Measurements from ENCODE around the gene DAGLA. TPM values are rescaled to one million over a fixed set of nuclear protein-coding genes. Genes with fewer than 3 reads are reported as not detected.

The DAGLA gene
- total and polyA plus RNA-seq, 2 of the 13 experiments (the other 11 are each of a cell fraction or from before 2014, with no cell fraction given), result 2.6 to 3.9 TPM

DNA sequence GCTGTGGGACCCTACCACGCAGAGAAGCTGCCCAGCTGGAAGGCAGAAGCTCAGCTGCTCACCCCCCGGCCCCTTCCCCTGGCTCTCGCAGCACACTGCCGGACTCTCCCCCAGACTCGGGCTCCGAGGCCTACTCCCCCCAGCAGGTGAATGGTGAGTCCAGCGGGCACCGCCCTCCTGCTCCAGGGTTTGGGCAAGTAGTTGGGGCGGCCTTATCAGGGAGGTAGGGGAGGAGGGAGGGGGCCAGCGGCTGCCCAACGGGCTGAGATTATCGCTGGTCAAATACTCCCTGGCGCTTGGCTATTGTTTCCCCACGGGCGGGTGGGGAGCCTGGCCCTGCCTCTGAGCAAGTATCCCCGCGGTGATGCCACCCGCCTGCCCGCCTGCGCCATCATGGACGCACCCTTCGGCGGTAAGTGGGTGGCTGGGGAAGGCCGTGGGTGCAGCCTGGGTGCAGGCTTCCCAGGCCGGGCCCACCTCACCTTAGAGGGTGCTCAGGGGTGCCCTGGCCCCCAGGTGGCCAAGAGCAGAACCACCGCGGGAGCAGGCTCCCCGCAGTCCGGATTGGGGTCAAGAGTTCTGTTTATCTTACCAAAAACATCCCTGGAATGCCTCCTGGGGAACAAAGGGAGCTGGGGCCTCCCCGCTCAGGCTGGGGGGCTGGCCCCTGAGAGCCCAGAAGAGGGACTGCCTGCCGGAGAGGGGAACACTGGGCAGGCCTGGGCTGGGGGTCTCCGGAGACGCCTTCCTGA is 89.2 kb downstream of the DAGLA start (continued):
- TF ChIP-seq ZNF713 (CRISPR knock-in tag; IDR thresholded peaks at IDR 0.05) (no peak), ZNF770 (CRISPR knock-in tag; IDR thresholded peaks at IDR 0.05) (peak; percentile 42; the same call in 1 of the 2 replicates), SIN3B (IDR thresholded peaks at IDR 0.05; ENCODE audit: low read length) (no peak), ZBTB7A (CRISPR knock-in tag; IDR thresholded peaks at IDR 0.05) (peak; percentile 70; the same call in 1 of the 2 replicates), RXRA (CRISPR knock-in tag; IDR thresholded peaks at IDR 0.05) (peak; percentile 95), SIX4 (CRISPR knock-in tag; IDR thresholded peaks at IDR 0.05) (peak; percentile 15; the same call in 1 of the 2 replicates), ATF2 (CRISPR knock-in tag; IDR thresholded peaks at IDR 0.05) (no peak), AGO2 (optimal IDR thresholded peaks at IDR 0.05; ENCODE audit: low read depth, low read length) (peak; percentile 72), SNAI1 (CRISPR knock-in tag; IDR thresholded peaks at IDR 0.05; ENCODE audit: borderline replicate concordance) (peak; percentile 55; the same call in 1 of the 2 replicates), U2AF1 (optimal IDR thresholded peaks at IDR 0.05; ENCODE audit: low read depth, low read length) (peak; percentile 35), ZNF670 (CRISPR knock-in tag; IDR thresholded peaks at IDR 0.05; ENCODE audit: borderline replicate concordance) (no peak), PHF20 (CRISPR knock-in tag; IDR thresholded peaks at IDR 0.05) (0 out of 2 replicates have a peak, but pooled peaks have one; percentile 36), ZNF619 (CRISPR knock-in tag; IDR thresholded peaks at IDR 0.05) (no peak), ZNF629 (CRISPR knock-in tag; conservative IDR thresholded peaks at IDR 0.05) (no peak), TGIF2 (CRISPR knock-in tag; IDR thresholded peaks at IDR 0.05) (no peak), GTF3A (CRISPR knock-in tag; conservative IDR thresholded peaks at IDR 0.05) (no peak), ZNF766 (CRISPR knock-in tag; IDR thresholded peaks at IDR 0.05; ENCODE audit: borderline replicate concordance) (no peak), DMAP1 (CRISPR knock-in tag; IDR thresholded peaks at IDR 0.05) (no peak; the same call in 1 of the 2 replicates), TBX3 (IDR thresholded peaks at IDR 0.05; ENCODE audit: borderline replicate concordance) (no peak), ZFP36L1 (CRISPR knock-in tag; IDR thresholded peaks at IDR 0.05) (no peak)
- TF ChIP-seq, protein P1, sequence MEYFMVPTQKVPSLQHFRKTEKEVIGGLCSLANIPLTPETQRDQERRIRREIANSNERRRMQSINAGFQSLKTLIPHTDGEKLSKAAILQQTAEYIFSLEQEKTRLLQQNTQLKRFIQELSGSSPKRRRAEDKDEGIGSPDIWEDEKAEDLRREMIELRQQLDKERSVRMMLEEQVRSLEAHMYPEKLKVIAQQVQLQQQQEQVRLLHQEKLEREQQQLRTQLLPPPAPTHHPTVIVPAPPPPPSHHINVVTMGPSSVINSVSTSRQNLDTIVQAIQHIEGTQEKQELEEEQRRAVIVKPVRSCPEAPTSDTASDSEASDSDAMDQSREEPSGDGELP (IDR thresholded peaks at IDR 0.05; ENCODE audit: borderline replicate concordance, low read depth), result peak; percentile 28; the same call in 1 of the 2 replicates
- TF ChIP-seq, protein P2, sequence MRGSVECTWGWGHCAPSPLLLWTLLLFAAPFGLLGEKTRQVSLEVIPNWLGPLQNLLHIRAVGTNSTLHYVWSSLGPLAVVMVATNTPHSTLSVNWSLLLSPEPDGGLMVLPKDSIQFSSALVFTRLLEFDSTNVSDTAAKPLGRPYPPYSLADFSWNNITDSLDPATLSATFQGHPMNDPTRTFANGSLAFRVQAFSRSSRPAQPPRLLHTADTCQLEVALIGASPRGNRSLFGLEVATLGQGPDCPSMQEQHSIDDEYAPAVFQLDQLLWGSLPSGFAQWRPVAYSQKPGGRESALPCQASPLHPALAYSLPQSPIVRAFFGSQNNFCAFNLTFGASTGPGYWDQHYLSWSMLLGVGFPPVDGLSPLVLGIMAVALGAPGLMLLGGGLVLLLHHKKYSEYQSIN (CRISPR knock-in tag; IDR thresholded peaks at IDR 0.05; ENCODE audit: borderline replicate concordance), result no peak
- TF ChIP-seq, protein P3, sequence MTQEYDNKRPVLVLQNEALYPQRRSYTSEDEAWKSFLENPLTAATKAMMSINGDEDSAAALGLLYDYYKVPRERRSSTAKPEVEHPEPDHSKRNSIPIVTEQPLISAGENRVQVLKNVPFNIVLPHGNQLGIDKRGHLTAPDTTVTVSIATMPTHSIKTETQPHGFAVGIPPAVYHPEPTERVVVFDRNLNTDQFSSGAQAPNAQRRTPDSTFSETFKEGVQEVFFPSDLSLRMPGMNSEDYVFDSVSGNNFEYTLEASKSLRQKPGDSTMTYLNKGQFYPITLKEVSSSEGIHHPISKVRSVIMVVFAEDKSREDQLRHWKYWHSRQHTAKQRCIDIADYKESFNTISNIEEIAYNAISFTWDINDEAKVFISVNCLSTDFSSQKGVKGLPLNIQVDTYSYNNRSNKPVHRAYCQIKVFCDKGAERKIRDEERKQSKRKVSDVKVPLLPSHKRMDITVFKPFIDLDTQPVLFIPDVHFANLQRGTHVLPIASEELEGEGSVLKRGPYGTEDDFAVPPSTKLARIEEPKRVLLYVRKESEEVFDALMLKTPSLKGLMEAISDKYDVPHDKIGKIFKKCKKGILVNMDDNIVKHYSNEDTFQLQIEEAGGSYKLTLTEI (CRISPR knock-in tag; conservative IDR thresholded peaks at IDR 0.05), result no peak
